Ishikawa (cell line): ENCODE results near the gene TANGO6.

Source experiments
- CEBPB ChIP-seq: IDR thresholded peaks from 2 replicates; pipeline ENCODE4 v1.6.1; 2012
- CREB1 ChIP-seq: IDR thresholded peaks from 2 replicates; pipeline ENCODE4 v1.6.1; 2012; ENCODE audit warnings: low read depth
- EGR1 ChIP-seq: IDR thresholded peaks from 2 replicates; pipeline ENCODE4 v1.6.1; 2012
- EP300 ChIP-seq: IDR thresholded peaks from 2 replicates; pipeline ENCODE4 v1.6.1; 2012; ENCODE audit warnings: borderline replicate concordance
- FOXM1 ChIP-seq: IDR thresholded peaks from 2 replicates; pipeline ENCODE4 v1.6.1; 2012; ENCODE audit warnings: low read depth, borderline replicate concordance
- MAX ChIP-seq: IDR thresholded peaks from 2 replicates; pipeline ENCODE4 v1.6.1; 2012
- NFIC ChIP-seq: IDR thresholded peaks from 2 replicates; pipeline ENCODE4 v1.6.1; 2012
- RAD21 ChIP-seq: IDR thresholded peaks from 2 replicates; pipeline ENCODE4 v1.6.1; 2012; ENCODE audit warnings: low read depth
- TAF1 ChIP-seq: IDR thresholded peaks from 2 replicates; pipeline ENCODE4 v1.6.1; 2012; ENCODE audit warnings: low read depth, mild to moderate bottlenecking
- TCF12 ChIP-seq: IDR thresholded peaks from 2 replicates; pipeline ENCODE4 v1.6.1; 2012; ENCODE audit warnings: low read depth
- TEAD4 ChIP-seq: IDR thresholded peaks from 2 replicates; pipeline ENCODE4 v1.6.1; 2012
- YY1 ChIP-seq: IDR thresholded peaks from 2 replicates; pipeline ENCODE4 v1.6.1; 2012; ENCODE audit warnings: low read depth
- ZBTB7A ChIP-seq: IDR thresholded peaks from 2 replicates; pipeline ENCODE4 v1.6.1; 2012; ENCODE audit warnings: low read depth
- TF ChIP-seq, protein P1 (sequence below): IDR thresholded peaks from 2 replicates; pipeline ENCODE4 v1.6.1; 2012; ENCODE audit warnings: low read depth, mild to moderate bottlenecking
- TF ChIP-seq, protein P2 (sequence below): IDR thresholded peaks from 2 replicates; pipeline ENCODE4 v1.6.1; 2012

Gene TANGO6

GRCh38 chr16:69109486-69110270 is 266.3 kb downstream of the TANGO6 start:
- TF ChIP-seq TAF1 (no peak), EGR1 (no peak), FOXM1 (no peak), CEBPB (no peak), NFIC (no peak), YY1 (no peak), TCF12 (no peak), ZBTB7A (no peak), CREB1 (no peak), EP300 (no peak), TEAD4 (no peak), MAX (no peak), RAD21 (no peak)
- TF ChIP-seq, protein P1, sequence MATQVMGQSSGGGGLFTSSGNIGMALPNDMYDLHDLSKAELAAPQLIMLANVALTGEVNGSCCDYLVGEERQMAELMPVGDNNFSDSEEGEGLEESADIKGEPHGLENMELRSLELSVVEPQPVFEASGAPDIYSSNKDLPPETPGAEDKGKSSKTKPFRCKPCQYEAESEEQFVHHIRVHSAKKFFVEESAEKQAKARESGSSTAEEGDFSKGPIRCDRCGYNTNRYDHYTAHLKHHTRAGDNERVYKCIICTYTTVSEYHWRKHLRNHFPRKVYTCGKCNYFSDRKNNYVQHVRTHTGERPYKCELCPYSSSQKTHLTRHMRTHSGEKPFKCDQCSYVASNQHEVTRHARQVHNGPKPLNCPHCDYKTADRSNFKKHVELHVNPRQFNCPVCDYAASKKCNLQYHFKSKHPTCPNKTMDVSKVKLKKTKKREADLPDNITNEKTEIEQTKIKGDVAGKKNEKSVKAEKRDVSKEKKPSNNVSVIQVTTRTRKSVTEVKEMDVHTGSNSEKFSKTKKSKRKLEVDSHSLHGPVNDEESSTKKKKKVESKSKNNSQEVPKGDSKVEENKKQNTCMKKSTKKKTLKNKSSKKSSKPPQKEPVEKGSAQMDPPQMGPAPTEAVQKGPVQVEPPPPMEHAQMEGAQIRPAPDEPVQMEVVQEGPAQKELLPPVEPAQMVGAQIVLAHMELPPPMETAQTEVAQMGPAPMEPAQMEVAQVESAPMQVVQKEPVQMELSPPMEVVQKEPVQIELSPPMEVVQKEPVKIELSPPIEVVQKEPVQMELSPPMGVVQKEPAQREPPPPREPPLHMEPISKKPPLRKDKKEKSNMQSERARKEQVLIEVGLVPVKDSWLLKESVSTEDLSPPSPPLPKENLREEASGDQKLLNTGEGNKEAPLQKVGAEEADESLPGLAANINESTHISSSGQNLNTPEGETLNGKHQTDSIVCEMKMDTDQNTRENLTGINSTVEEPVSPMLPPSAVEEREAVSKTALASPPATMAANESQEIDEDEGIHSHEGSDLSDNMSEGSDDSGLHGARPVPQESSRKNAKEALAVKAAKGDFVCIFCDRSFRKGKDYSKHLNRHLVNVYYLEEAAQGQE = no peak

DNA sequence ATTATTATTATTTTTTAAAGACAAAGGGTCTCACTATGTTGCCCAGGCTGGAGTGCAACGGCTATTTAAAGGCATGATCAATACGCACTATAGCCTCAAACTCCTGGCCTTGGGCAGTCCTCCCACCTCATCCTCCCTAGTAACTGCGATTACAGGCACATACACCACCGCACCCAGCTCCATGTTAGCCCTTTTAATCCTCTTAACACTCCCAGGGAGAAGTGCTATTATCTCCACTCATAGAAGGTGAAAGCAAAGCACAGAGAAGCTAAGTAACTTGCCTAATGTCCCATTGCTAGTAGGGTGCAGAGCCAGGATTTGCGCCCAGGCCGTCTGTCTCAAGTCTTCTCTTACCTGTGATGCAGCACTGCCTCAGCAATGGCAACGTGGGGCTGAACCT is 267.1 kb downstream of the TANGO6 start:
- TF ChIP-seq TAF1 (no peak), RAD21 (no peak), EGR1 (no peak), MAX (no peak), EP300 (no peak), ZBTB7A (no peak), CREB1 (no peak), TEAD4 (no peak), FOXM1 (no peak), TCF12 (no peak)
- TF ChIP-seq, protein P1 = no peak
- TF ChIP-seq, protein P2, sequence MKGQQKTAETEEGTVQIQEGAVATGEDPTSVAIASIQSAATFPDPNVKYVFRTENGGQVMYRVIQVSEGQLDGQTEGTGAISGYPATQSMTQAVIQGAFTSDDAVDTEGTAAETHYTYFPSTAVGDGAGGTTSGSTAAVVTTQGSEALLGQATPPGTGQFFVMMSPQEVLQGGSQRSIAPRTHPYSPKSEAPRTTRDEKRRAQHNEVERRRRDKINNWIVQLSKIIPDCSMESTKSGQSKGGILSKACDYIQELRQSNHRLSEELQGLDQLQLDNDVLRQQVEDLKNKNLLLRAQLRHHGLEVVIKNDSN = no peak

GRCh38 chr16:69111216-69111875 is 268.0 kb downstream of the TANGO6 start:
- TF ChIP-seq EP300 (no peak), NFIC (no peak), RAD21 (no peak), FOXM1 (no peak), TCF12 (no peak)

GRCh38 chr16:69111876-69112230 is 268.5 kb downstream of the TANGO6 start:
- TF ChIP-seq ZBTB7A (no peak), FOXM1 (no peak), EP300 (no peak), CREB1 (no peak), YY1 (no peak), CEBPB (no peak), EGR1 (no peak), TCF12 (no peak), NFIC (no peak), MAX (no peak), TAF1 (no peak), TEAD4 (no peak), RAD21 (no peak)
- TF ChIP-seq, protein P2 = no peak
- TF ChIP-seq, protein P1 = no peak
